Vagina (tissue), 2 donors: ENCODE data around the gene CATSPER3.

ENCODE experiments used
- POLR2A ChIP-seq, 2 donors: fragments of 450-650 bp; IDR thresholded peaks; one replicate each; pipeline ENCODE4 v1.6.1; 2017; ENCODE audit warnings: antibody characterized with exemption in 2 of 2, mild to moderate bottlenecking in 2 of 2, moderate library complexity in 2 of 2
- POLR2AphosphoS5 ChIP-seq, 2 donors: sonication (generic); formaldehyde crosslinking; IDR thresholded peaks; one replicate each; pipeline ENCODE4 v1.9.0; 2017; ENCODE audit warnings: antibody characterized with exemption in 2 of 2, mild to moderate bottlenecking in 2 of 2, low read depth in 1 of 2; ENCODE audit not compliant: insufficient read depth in 1 of 2
- TF ChIP-seq, protein P1 (sequence below), 3 experiments: fragments of 450-650 bp in 2 of 3; fragments of 200-600 bp in 1 of 3; sonication (generic) in 1 of 3; IDR thresholded peaks; one replicate each; pipeline ENCODE4 v1.5.1; 2017 to 2019; ENCODE audit warnings: antibody characterized with exemption in 3 of 3, mild to moderate bottlenecking in 2 of 3, moderate library complexity in 2 of 3

DNA sequence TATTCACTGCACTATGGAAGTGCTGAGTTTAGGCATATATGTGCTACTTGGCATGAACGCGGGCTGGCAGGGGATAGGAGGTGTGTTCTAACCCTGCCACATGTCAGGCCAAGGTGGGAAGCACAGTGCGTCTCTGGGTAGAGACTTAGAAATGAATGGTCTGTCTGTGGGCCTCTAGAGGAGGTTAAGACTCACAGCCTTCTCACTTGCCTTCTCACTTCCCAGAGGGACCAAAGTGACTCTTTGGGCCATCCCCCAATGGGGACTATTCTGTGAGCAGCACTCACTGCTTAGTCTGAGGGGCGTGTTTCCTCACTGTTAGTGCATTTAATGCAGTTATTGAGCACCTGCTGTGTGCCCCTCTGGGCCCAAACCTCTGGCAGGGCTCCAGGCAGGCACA, 68.7 kb downstream of the CATSPER3 start:
- TF ChIP-seq, protein P1, sequence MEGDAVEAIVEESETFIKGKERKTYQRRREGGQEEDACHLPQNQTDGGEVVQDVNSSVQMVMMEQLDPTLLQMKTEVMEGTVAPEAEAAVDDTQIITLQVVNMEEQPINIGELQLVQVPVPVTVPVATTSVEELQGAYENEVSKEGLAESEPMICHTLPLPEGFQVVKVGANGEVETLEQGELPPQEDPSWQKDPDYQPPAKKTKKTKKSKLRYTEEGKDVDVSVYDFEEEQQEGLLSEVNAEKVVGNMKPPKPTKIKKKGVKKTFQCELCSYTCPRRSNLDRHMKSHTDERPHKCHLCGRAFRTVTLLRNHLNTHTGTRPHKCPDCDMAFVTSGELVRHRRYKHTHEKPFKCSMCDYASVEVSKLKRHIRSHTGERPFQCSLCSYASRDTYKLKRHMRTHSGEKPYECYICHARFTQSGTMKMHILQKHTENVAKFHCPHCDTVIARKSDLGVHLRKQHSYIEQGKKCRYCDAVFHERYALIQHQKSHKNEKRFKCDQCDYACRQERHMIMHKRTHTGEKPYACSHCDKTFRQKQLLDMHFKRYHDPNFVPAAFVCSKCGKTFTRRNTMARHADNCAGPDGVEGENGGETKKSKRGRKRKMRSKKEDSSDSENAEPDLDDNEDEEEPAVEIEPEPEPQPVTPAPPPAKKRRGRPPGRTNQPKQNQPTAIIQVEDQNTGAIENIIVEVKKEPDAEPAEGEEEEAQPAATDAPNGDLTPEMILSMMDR (IDR thresholded peaks at IDR 0.05), result no peak
- TF ChIP-seq POLR2AphosphoS5 (IDR thresholded peaks at IDR 0.05; ENCODE audit: insufficient read depth in 1 of 2, low read depth in 1 of 2) (no peak), POLR2A (IDR thresholded peaks at IDR 0.05) (no peak)
